HG02678 (cell line): ENCODE results near the gene SNX5.

Experiments used
- ATAC-seq: cut with Tn5 transposase; IDR thresholded peaks from one replicate; pipeline ENCODE4 v1.9.1; 2021; ENCODE audit warnings: mild to moderate bottlenecking, moderate library complexity; ENCODE audit not compliant: unreplicated experiment

The SNX5 gene

GRCh38 chr20:17968366-17969277 lies at the start of gene SNX5, which contains the start of gene MGME1:
Gene SNX5 (minus strand): TSS chr20:17968794. CDS start chr20:17968425, 369 bp downstream.
Gene MGME1 (plus strand): TSS chr20:17969018. CDS start chr20:17969860, 842 bp downstream.
- peak; percentile 75 for ATAC-seq

DNA sequence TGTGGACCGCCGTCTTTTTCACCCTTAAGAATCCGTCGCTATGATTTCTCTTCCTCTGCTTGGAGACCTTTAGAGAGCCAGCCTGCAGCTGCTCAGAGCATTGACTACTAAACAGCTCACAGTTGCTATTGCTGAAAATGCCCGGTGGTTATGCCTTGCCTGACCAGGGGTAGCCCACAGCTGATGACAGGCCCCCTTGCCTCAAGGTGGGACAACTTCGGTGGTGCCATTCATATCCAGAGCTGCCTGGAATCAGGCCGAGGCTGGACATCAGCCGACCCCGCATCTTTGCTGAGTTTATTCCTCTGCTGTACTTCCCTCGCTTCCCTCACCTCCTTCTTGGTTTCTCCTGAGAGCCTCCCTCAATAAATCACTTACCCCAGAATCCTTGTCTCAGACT lies 49.5 kb upstream of the SNX5 start:
- ATAC-seq: no peak

- ATAC-seq: no peak
Measured at GRCh38 chr20:18016772-18017171, 48.2 kb upstream of the SNX5 start.

DNA sequence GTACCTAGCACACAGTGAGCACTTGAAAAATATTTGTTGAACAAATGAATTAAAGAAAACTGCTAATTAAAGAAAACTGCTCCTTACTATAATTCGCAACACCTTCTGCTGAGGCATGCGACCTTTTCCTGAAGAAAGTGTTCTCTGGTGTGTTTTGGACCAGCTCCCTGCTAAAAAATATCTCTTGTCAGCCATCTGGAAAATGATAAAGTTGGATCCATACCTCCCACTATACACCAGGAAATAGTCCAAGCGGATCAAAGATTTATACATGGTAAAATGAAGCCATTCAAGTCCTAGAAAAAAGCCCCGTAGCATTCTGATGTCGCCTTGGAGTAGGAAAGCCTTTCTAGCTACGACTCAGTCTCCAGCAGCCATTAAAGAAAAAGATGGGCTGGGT lies 45.8 kb upstream of the SNX5 start:
- no peak for ATAC-seq

DNA sequence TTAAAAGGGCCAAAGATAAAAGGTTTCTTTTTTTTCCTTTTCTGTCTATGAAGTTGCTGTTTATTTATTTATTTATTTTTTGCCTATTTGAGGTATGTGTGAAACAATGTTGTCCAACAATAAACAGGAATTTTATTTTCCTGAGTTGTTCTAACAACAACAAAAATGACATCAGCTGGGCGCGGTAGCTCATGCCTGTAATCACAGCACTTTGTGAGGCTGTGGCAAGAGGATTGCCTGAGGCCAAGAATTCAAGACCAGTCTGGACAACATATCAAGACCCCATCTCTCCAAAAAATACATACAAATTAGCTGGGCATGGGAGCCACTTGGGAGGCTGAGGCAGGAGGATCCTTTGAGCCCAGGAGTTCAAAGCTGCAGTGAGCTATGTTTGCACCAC lies 44.3 kb upstream of the SNX5 start:
- no peak for ATAC-seq

GRCh38 chr20:18011951-18012645 lies 43.5 kb upstream of the SNX5 start:
- no peak for ATAC-seq

GRCh38 chr20:18011482-18011881 lies 42.9 kb upstream of the SNX5 start:
- no peak for ATAC-seq

- ATAC-seq: no peak
Measured at GRCh38 chr20:18009116-18009515, 40.5 kb upstream of the SNX5 start.

DNA sequence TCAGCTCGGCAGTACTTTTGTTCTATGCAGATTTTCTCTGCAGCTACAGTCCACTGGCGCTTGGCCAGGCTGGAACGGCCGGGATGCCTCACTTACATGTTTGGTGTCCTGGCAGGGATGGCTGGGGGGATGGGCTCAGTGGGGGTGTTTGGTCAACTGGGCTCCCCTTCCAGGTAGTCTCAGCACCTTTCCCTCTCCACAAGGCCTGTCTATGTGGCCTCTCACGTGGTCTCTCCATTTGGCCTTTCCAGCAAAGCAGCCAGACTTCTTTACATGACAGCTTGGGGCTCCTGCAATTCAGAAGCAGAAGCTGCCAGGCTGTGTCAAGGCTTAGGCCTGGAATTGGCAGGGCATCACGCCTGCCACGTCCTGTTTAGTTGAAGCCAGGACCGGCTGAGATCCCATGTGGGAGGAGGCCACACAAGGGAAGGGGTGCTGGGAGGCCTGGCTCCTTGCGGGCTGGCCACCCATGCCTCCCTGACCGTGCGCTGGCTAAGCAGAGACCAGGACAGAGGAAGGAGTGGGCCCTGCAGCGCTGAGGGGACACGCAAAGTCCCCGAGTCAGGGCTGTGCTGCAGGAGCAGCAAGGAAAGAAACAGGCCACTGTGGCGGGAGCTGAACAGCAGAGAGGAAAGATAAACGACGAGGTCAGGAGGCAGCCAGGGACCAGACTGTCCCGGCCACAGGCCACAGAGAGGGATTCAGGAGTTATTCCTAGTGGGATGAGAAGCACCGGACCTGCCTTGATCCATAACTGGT lies 39.1 kb upstream of the SNX5 start:
- no peak for ATAC-seq

GRCh38 chr20:18006684-18007083 lies 38.1 kb upstream of the SNX5 start:
- ATAC-seq: no peak

DNA sequence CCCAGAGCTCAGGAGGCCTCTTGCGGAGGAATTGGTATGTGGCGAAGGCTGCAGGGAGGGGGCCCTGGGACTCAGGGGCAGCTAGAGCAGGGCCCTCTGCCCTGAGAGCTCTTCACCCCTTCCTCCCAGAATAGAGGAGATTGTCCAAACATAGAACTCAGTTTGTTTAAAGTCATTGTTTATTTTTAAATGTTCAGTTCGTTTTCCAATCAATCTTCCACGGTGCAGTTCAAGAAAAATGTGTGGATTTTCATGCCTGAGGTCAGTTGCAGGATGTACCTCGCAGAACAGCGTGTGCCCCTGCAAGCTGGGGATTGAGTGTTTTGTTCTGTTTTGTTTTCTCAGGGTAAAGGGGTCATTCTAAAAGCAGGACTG lies 37.4 kb upstream of the SNX5 start:
- ATAC-seq: no peak

DNA sequence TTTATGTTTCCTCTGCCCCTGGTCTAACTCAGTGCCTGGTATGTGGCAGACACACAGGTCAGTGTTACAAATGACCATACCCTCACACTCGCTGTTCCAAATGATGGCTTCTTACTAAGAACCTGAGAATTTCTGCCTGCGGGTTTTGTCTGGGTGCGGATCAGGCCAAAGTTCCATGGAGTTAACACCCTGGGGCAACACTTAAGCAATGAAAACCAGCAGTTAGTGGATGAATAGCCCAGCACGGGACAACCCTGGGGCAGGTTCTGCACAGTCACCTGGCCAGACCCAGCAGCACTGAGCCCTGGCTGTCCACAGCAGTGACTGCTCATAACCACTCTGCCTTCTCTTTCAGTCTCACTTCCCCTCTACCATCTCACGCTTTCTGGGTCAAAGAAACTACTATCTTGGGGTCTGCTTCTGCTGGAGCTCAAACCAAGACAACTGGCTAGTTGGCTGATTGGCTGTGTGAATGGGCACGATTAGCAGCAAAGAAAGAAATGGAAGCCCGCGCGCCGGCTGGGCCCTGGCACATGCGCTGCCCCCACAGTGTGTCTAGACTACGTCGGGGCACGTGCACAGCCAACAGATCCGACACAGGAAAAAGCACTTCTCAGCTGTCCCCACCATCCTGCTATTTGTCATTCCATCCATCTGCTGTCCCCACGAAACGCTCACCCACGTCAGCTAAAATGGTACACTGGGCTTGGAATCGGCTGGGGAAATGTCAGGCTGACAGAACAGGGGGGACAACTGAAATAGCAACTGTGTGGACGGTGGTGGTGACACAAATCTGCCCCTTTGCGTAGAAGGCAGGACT lies 36.8 kb upstream of the SNX5 start:
- peak; percentile 96 for ATAC-seq

- ATAC-seq: no peak
Measured at GRCh38 chr20:18004384-18005031, 35.9 kb upstream of the SNX5 start.

- peak; percentile 35 for ATAC-seq
Measured at GRCh38 chr20:18003897-18004296, 35.3 kb upstream of the SNX5 start.

GRCh38 chr20:18001131-18001921 lies 32.7 kb upstream of the SNX5 start:
- ATAC-seq: no peak

- ATAC-seq: no peak
Measured at GRCh38 chr20:17999566-17999965, 31.0 kb upstream of the SNX5 start.

- no peak for ATAC-seq
Measured at GRCh38 chr20:17998446-17998845, 29.9 kb upstream of the SNX5 start.

DNA sequence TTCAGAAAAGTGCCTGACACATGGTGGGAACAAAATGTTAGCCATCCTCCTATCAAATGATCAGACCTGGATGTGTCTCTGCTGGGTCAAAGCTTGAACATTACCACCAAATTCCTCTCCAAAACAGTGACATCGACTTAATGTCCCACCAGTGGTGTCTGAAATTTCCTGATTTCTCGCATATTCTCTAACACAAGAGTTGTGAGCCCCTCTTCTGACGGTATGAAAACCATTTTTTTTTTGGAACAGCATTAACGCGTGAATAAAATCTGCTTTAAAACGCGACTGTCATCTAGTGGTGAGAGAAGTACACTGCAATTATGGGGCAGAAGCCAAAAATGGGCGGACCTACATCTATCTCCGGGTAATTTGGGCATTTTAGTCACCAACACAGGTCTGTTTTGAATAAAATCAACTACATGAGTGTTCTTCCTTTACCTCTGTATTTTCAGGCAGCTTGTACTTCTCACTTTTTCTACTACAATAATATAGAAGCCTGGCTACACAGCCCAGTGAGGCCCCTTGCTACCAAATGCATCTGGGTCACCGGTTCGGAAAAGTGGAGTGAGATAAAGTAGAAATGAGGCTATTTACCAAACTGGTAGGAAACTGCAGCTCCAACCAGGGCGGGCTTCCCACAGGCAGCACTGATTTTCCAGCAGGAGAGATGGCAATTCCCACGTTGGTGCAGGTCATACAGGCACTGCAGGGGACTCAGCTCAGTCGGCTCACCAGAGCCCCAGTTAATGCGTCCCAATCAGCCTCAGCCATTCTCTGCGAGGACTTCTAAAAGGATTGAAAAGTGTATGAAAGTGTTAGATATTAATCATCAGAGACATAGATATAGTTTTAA lies 27.6 kb upstream of the SNX5 start:
- no peak for ATAC-seq
